CD4-positive, alpha-beta T cell treated with Interleukin-4 for 1 hour (primary cell): ENCODE results near the gene SLC26A6.
A peak's percentile ranks its signal among the peaks of the same experiment; 100 is the strongest.

ENCODE experiments used
- DNase-seq, 2 donors: peaks; one replicate each; pipeline ENCODE4 v3.0.0-alpha.2; 2020 to 2022

Gene SLC26A6

DNA sequence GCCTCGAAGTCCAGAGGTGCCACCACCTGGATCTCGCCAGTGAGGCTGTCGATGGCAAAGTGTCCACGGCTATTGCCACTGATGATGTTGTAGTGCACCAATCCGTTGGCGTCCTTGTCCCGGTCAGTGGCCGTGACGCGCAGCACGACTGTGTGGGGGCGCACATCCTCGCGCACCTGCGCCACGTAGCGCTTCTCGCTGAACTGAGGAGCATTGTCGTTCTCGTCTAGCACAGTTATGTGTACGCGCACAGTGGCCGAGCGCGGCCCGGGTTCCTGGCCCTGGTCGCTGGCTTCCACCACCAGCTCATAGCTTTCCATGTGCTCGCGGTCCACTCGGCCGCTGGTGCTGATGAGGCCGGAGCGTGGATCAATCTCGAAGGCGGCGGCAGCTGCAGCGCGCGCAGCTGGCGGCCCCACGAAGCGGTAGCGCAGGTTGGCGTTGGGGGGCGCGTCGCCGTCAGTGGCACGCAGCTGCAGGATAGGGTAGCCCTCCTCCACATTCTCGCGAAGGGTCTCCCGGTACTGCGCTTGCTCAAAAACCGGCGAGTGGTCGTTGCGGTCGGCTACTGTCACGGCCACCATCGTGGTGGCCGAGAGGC, 25.6 kb upstream of the SLC26A6 start:
- no peak for DNase-seq

DNA sequence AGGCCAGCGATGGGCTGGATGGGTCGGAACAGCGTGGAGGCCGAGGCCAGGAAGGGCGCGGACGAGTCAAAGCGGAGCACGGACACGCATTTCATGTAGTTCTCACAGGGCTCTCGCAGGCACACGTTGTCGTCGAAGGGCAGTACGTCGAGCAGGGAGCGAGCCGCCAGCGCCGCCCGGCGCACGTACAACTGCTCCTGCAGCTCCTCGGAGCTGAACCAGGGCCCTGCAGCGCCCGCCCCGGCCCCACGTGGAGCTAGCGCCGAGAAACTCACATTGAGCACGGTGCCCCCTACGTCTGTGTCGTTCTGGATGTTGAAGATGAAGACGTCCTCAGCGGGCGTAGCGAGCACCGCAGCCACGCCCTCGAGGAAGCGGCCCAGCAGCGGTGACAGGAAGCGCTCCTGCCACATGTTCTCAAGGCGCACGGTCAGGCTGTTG, 21.6 kb upstream of the SLC26A6 start:
- peak; percentile 31 to 51 for DNase-seq

- DNase-seq: peak; percentile 86 to 89
Measured at GRCh38 chr3:48656061-48656840, 21.0 kb upstream of the SLC26A6 start.

GRCh38 chr3:48655606-48656005, 20.3 kb upstream of the SLC26A6 start:
- peak; percentile 43 to 65 for DNase-seq

GRCh38 chr3:48655063-48655462, 19.8 kb upstream of the SLC26A6 start:
- DNase-seq: no peak

DNA sequence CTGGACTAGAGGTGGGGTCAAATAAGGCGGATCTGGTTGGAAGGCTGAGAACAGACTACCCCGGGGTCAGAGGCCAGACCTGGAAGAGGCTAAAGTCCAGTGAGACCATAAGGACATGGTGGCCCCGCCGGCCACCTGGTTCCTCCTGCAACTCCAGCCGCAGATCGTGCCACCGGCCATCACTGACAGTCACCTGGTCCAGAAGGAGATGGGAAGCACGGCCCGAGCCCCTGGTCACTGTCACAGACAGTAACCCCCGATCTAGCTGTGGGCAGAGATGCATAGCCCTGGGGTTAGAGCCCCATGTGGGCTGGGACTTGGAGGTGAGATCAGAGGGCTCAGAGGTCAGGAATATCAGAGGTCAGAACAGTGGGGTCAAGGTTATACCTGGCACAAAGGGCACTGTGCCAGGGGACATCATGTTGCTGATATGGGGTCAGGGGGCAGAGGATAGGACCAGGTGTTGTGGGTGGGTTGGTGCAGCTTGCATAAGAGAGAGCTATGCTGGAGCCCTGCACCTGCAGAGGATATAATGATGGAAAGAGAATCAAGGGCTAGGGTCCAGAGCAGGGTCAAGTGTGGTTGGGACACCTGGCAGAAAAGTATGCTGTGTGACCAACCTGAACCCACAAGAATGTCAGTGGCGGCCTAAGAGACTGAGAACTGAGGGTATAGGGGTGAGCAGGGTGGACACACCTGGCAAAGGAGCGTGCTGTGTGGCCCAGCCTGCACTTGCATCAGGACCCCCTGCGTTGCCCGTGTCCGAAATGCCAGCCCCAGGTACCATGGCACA, 17.9 kb upstream of the SLC26A6 start:
- no peak for DNase-seq

DNA sequence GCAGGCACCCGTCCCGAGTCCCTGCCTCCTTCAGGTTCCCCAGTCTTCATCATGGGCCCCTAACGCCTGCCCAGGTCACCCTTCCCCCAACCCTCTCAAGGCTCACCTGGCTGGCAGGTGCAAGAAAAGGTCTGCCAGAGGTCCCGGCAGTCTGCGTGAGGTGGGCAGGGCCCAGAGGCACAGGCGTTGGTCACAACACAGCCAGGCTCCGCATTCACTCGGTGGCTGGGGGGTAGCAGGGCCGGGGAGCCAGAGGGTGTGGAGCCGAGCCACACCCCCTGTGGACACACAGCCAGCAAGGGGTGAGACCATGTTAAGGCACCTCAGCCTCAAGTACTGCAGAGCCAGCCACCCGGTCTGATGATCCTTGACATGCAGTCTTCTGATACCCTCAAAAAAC, 16.5 kb upstream of the SLC26A6 start:
- no peak for DNase-seq

DNA sequence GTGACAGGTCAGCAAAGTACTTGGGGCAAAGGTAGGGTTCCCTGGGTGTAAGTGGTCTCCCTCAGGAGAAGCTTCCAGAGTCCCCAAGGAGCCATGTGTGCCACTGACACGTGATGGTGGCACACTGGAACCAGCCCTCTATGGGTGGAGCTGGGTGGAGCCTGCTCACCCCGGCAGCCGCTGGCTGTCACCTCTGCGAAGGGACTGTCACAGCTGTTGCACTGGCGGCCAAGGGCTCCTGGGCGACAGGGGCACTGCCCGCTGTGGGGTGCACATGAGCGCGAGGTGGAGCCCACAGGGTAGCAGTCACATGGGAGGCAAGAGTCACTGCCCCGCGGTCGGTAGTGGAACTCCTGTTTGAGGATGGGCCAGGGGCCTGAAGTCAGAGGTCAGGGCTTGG, 15.5 kb upstream of the SLC26A6 start:
- no peak for DNase-seq

- no peak for DNase-seq
Measured at GRCh38 chr3:48648188-48648850, 13.1 kb upstream of the SLC26A6 start.

DNA sequence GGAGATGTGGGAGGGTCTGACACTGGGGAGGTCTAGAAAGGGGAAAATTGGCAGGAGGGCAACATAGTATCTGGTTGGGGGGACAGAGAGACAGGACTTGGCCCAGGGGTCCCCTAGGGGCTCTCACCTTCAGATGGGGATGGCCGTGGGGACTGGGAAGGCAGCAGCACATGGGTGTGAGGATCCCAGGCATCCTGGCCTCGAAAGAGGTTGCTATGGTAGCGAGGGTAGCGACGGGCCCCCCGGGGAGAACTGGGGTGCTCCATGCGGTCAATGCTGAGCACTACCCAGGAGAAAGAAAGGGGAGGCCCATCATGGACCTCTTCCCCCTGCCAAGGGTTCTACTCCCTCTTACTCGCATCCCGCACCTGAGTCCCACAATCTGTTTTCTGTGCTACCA, 12.5 kb upstream of the SLC26A6 start:
- DNase-seq: no peak

DNA sequence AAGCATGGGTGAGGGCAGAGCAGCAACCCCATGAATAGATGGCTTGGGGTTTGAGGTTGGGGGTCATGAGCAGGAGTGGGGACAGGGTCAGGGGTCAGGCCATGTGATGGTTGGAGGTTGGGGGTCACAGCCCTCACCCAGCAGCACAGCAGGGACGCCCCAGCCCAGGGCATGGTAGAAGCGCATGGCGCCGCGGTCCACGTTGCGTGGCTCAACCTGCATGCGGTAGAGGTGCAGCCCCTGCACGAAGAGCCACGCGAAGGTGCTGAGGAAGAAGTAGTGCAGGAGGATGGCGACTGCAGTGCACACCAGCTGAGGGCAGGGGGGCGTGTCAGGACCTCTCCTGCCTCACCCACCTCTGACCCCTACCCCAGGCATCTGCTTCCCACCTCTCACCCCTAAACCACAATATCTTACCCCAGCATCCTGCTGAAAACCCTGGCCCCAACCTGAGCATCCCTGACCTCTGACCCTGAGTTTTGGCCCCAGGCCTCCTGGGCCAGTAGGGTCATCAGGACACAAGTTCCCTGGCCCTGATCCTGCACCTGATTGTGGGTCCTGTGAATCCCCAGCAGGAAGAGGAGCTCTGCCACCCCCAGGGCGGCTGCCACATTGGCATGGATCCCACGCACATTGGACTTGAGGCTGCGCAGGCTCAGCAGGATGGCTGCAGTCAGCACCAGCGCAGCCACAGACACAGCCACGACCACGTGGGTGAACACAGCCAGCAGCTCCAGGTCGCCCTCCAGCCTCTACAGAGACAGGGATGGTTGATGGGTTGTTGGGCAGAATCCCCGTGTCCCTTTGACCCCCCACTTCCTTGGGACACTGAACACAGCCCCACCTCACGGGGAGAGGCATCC, 9.9 kb upstream of the SLC26A6 start:
- DNase-seq: no peak

DNA sequence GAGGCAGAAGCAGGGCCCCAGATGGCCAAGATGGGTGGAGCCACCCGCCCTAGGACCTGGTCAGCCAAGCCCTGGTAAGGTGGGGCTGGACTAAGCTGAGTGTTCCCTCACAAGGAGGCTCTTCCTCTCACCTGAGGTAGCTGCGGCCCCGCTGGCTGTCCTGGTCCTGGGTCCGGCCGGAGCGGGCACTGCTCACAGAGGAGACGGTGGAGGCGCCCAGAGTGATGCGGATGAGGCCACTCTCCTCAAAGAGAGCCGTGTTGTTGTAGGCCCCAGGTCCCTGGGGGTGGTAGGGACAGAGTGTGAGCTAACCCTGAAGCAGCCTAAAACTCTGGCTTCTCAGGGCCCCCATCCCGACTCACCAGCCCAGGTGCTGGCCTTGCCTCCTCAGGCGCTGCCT, 7.3 kb upstream of the SLC26A6 start:
- no peak for DNase-seq

GRCh38 chr3:48641396-48641795, 6.1 kb upstream of the SLC26A6 start:
- no peak for DNase-seq

DNA sequence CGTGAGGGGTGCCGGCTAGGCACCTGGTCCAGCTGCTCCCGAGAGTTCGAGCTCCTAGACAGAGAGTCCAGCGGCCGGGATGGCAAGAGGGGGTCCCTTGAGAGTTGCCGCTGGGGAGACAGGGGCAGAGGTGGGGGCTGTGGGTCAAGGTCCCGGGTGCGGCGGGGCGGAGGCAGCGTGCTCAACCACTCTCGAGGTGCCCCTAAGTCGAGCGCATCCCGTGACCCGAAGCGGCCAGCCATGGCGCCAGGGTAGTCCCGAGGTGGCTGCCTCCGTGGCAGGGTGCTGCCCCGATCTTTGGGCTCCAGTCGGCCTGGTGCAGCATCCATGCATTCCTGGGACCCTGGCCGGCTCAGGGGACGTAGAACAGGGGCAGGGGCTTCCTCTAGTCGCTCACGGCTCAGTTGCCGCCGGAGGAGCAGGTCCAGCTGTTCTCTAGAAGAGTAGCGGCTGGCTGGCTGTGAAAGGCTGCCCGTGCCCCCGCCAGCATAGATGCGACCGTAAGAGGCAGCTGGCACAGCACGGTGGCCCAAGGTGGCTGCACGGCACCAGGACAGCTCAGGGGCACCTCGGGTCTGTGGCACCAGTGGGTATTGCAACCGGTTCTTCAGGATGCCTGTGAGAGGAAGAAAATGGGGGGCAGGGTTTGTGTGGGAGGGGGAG, 4.8 kb upstream of the SLC26A6 start:
- no peak for DNase-seq

DNA sequence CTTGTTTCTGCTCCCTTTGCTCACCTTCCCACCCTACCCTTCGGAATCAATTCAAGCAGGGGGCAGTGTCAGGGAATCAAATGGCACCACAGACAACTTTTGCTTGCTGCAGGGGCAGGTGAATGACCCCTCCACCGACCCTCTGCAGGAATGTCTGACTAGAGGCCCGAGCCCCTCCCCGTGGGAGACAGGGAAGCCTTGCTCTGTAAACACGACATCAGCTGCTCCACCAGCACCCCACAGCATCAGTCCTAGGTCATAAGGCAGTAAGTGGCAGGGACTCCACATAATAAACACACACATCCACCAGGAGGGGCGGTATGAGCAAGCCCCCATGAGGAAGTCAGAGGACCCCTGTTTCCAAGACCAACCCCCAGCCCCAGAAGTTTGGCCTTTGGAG, 2.0 kb upstream of the SLC26A6 start:
- no peak for DNase-seq

- no peak for DNase-seq
Measured at GRCh38 chr3:48636149-48636655, 941 bp upstream of the SLC26A6 start.

DNA sequence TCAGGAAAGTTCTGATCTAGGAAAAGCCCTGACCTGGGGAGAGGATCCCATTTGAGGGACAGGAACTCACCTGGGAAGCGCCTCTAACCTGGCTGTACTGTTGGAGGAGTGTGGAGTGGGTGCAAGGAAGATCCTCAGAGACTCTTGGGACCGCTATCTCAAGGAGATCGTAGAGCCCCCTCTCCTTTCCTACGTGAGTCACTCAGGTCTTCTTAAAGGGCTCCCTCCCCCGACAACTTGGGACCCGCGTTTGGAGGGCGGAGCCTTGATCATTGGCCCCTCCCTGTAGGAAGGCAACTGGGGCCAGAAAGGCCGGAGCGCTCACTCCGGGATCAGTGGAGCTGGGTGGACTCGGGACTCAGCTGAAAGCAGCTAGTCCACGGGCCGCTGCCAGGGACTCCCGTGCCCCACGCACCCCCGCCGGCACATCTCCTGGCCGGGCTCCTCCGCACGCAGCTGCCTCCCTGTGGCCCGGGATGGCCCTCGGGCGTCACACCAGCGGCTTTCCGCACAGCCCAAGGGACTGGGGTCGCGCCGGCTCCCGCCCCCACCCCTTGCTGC, 520 bp downstream of the SLC26A6 start:
- DNase-seq: peak; percentile 21 to 32

GRCh38 chr3:48633743-48634142, 1.5 kb downstream of the SLC26A6 start:
- DNase-seq: no peak

DNA sequence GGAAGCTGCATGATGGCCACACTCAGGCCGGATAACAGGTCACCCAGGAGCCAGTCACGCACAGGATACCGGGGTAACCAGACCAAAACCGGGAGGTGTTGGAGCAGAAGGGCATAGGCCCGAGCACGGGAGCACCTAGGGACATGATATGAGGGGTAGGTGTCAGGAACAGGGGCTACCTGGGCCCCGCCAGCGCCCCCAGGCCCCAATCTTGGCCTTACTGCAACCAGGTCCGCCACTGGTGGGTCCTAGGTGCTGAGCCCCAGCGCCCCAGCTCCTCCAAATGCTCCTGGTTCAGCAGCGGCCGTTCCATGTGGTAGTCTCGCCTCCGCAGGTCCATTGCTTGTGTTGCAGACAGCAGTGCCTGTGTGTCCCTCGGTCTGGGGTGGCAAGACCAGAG, 2.0 kb downstream of the SLC26A6 start:
- no peak for DNase-seq

GRCh38 chr3:48631516-48632448, 3.5 kb downstream of the SLC26A6 start:
- DNase-seq: no peak
